HEK293T (cell line): ENCODE results near the gene TAS2R9.

Experiments used
- ARNT ChIP-seq: fragments of 450-650 bp; IDR thresholded peaks from 2 replicates; pipeline ENCODE4 v1.6.1; 2017; ENCODE audit warnings: mild to moderate bottlenecking
- BHLHE40 ChIP-seq: fragments of 450-650 bp; IDR thresholded peaks from 2 replicates; pipeline ENCODE4 v1.6.1; 2016; ENCODE audit warnings: mild to moderate bottlenecking, moderate library complexity, borderline replicate concordance
- ELF4 ChIP-seq: fragments of 450-650 bp; IDR thresholded peaks from 2 replicates; pipeline ENCODE4 v1.6.1; 2017; ENCODE audit warnings: antibody characterized with exemption
- FOXA1 ChIP-seq: fragments of 450-650 bp; IDR thresholded peaks from 2 replicates; pipeline ENCODE4 v1.6.1; 2016; ENCODE audit warnings: mild to moderate bottlenecking
- FOXK2 ChIP-seq: fragments of 450-650 bp; IDR thresholded peaks from 2 replicates; pipeline ENCODE4 v1.6.1; 2016; ENCODE audit warnings: mild to moderate bottlenecking
- FOXM1 ChIP-seq: fragments of 450-650 bp; IDR thresholded peaks from 2 replicates; pipeline ENCODE4 v1.6.1; 2017; ENCODE audit warnings: mild to moderate bottlenecking, borderline replicate concordance
- HDGF ChIP-seq: fragments of 450-650 bp; IDR thresholded peaks from 2 replicates; pipeline ENCODE4 v1.6.1; 2017; ENCODE audit warnings: antibody characterized with exemption, borderline replicate concordance
- L3MBTL2 ChIP-seq: fragments of 450-650 bp; conservative IDR thresholded peaks from 2 replicates; pipeline ENCODE4 v1.6.1; 2016; ENCODE audit warnings: mild to moderate bottlenecking
- LEF1 ChIP-seq: fragments of 450-650 bp; IDR thresholded peaks from 2 replicates; pipeline ENCODE4 v1.6.1; 2017; ENCODE audit warnings: mild to moderate bottlenecking, borderline replicate concordance
- NFRKB ChIP-seq: fragments of 450-650 bp; IDR thresholded peaks from 2 replicates; pipeline ENCODE4 v1.6.1; 2016; ENCODE audit warnings: mild to moderate bottlenecking, moderate library complexity
- SP1 ChIP-seq: fragments of 450-650 bp; IDR thresholded peaks from 2 replicates; pipeline ENCODE4 v1.6.1; 2017
- SUZ12 ChIP-seq: fragments of 450-650 bp; IDR thresholded peaks from 2 replicates; pipeline ENCODE4 v1.6.1; 2016; ENCODE audit warnings: mild to moderate bottlenecking
- ZNF384 ChIP-seq: fragments of 450-650 bp; IDR thresholded peaks from 2 replicates; pipeline ENCODE4 v1.6.1; 2016
- TF ChIP-seq, protein P1 (sequence below): fragments of 450-650 bp; IDR thresholded peaks from 2 replicates; pipeline ENCODE4 v1.6.1; 2016

DNA sequence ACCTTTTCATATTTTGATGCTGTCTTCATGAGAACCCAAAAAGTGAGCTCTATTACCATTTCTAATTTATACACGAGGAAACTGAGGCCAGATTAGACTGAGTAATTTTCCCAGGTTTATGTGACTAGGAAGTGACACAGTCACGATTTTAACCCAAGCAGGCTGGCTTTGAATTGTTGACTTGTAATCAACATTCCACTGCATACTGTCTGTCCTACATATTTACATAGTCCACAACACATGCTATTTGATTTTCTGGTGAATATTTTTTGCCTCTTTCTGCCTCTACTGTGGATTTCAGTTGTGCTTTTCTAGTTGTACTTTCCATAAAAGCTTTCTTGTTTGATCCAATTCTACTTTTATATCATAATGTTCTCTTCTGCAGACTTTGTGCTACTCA, 15.7 kb downstream of the TAS2R9 start:
- TF ChIP-seq HDGF (no peak), L3MBTL2 (no peak), BHLHE40 (no peak), NFRKB (no peak), ARNT (no peak), ZNF384 (no peak), SP1 (no peak), FOXK2 (no peak), FOXA1 (no peak), ELF4 (no peak), SUZ12 (no peak), LEF1 (no peak), FOXM1 (no peak)
- TF ChIP-seq, protein P1, sequence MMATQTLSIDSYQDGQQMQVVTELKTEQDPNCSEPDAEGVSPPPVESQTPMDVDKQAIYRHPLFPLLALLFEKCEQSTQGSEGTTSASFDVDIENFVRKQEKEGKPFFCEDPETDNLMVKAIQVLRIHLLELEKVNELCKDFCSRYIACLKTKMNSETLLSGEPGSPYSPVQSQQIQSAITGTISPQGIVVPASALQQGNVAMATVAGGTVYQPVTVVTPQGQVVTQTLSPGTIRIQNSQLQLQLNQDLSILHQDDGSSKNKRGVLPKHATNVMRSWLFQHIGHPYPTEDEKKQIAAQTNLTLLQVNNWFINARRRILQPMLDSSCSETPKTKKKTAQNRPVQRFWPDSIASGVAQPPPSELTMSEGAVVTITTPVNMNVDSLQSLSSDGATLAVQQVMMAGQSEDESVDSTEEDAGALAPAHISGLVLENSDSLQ, result no peak
